Sigmoid colon (tissue), 7 donors: ENCODE data around the gene ZNF675. TPM values are rescaled to one million over a fixed set of nuclear protein-coding genes. Genes with fewer than 3 reads are reported as not detected.
"Not testable (repeated sequence)": the region's sequence is repeated elsewhere in the genome, so short reads cannot be mapped to it uniquely, and the experiment has no call there.

Source experiments
- DNase-seq: peaks from one replicate; pipeline ENCODE4 v3.0.0-alpha.2; 2019
- H3K27ac ChIP-seq, 4 donors: fragments of 200-600 bp; sonication (generic); one replicate each; pipeline ENCODE4 v1.5.1; 2016 to 2019; ENCODE audit warnings: mild to moderate bottlenecking in 1 of 4
- H3K27me3 ChIP-seq, 3 donors: fragments of 200-600 bp; sonication (generic); one replicate each; pipeline ENCODE4 v1.5.1; 2019; ENCODE audit warnings: mild to moderate bottlenecking in 1 of 3
- H3K36me3 ChIP-seq, 4 donors: fragments of 200-600 bp; sonication (generic); one replicate each; pipeline ENCODE4 v1.5.1; 2016 to 2019
- H3K4me1 ChIP-seq, 4 donors: fragments of 200-600 bp; sonication (generic); one replicate each; pipeline ENCODE4 v1.5.1; 2017 to 2019
- H3K4me3 ChIP-seq, 4 donors: fragments of 200-600 bp; sonication (generic); one replicate each; pipeline ENCODE4 v1.5.1; 2017 to 2019; ENCODE audit warnings: mild to moderate bottlenecking in 2 of 4, moderate library complexity in 1 of 4
- H3K9me3 ChIP-seq, 4 donors: fragments of 200-600 bp in 3 of 4; sonication (generic) in 3 of 4; one replicate each; pipeline versions ENCODE4 v1.5.1 to v1.6.1; 2013 to 2019
- EP300 ChIP-seq, 4 donors: sonication (generic); formaldehyde crosslinking; IDR thresholded peaks; one replicate each; pipeline ENCODE4 v1.6.1; 2017; ENCODE audit warnings: antibody characterized with exemption in 4 of 4
- POLR2A ChIP-seq, 2 donors: fragments of 450-650 bp; IDR thresholded peaks; one replicate each; pipeline ENCODE4 v1.6.1; 2016; ENCODE audit warnings: antibody characterized with exemption in 2 of 2, mild to moderate bottlenecking in 2 of 2, moderate library complexity in 2 of 2
- POLR2AphosphoS5 ChIP-seq, 4 donors: sonication (generic); formaldehyde crosslinking; IDR thresholded peaks; one replicate each; pipeline ENCODE4 v1.6.1; 2017; ENCODE audit warnings: antibody characterized with exemption in 4 of 4
- WGBS, 2 donors: extraction: QIAGEN DNeasy Blood & Tissue Kit; methylation state at CpG; one replicate each; pipeline ENCODE4 v1.1.7; 2013; 5-methylcytosine and 5-hydroxymethylcytosine counted together
- intact Hi-C: fragments of 100-400 bp; cut with DNase I; formaldehyde crosslinking; loops from one replicate; pipeline ENCODE4 v1.15.1; 2023
- polyA plus RNA-seq, 3 donors: library from polyadenylated mRNA; stranded (reverse); fragments of 200-250 nt; gene quantifications; one replicate each; pipeline ENCODE4 v1.2.3, GENCODE V29; 2013
- total RNA-seq, 4 donors: library from RNA; depleted of rRNA; stranded (reverse); fragments of >200 nt; gene quantifications; one replicate each; pipeline ENCODE4 v1.1.0, GENCODE V29; 2016
- TF ChIP-seq, protein P1 (sequence below), 4 experiments: fragments of 450-650 bp in 3 of 4; fragments of 200-600 bp in 1 of 4; IDR thresholded peaks; one replicate each; pipeline ENCODE4 v1.5.1; 2016 to 2019; ENCODE audit warnings: antibody characterized with exemption in 4 of 4, mild to moderate bottlenecking in 3 of 4, moderate library complexity in 2 of 4
- donor health status: healthy with polysubstance abuse.
- donor health status: Bipolar disorder and iron deficiency.
- donor health status: healthy.

The ZNF675 gene
- total RNA-seq (1 to 10 TPM; 5.4 to 8.1 (median 6.7) TPM), polyA plus RNA-seq (10 to 100 TPM in 1 of 3 donors, 1 to 10 TPM in 2; 7.0 to 10.8 (median 9.7) TPM)

DNA sequence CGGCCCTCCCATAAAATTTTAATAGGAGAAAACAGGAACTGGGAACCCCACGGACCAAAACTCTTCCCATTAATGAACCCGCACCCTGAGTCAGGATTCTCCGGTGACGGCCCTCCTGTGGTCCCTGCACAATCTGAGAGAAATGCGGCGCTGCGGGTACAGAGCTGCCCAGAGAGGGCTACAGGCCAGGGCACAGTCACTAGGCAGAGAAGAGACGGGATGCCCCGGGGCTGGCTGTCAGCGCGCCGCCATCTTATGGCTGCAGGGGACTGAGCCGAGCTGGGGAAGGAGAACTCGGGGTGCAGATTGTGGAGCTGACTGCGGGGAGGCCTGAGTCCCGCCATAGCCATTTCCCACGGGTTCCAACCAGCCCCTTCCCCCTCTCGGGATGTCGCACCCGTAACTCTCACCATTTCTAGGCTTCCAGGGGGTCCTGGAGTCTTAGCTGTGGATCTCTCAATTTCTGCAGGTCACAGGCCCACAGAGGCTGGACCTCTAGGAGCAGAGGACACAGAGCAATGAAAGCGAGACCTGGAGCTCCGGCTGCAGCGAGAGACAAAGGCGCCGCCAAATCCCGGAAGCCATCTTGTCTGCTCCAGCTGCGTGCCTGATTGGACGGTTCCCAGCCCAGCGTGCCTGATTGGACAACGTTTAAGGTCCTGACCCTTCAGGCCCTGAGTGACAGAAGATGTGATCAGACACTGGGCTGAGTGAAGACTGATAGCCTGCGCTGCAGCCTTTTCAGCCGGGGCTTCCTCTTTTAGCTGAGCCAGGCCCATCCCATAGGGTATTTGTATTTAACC lies at the start of gene ZNF675:
Gene ZNF675, minus strand, starts transcription at position 592 of the 803 bp plus-strand sequence. Its CDS starts 179 bp downstream, at position 413.
- H3K4me1 ChIP-seq, result peaks cover 0 to 12% (median 6%) of the 10 kb centered on the region in 4 donors
- peak; percentile 96 for DNase-seq
- H3K36me3 ChIP-seq, result peaks cover 0 to 4% (median 0%) of the 10 kb centered on the region in 4 donors
- peak in 3 of 4 donors; percentile 15 to 27 (median 26) for TF ChIP-seq POLR2AphosphoS5 (IDR thresholded peaks at IDR 0.05)
- no peak for TF ChIP-seq POLR2A (IDR thresholded peaks at IDR 0.05)
- H3K4me3 ChIP-seq, result peak within 1 kb of the TSS; percentile 64 to 84 (median 81)
- intact Hi-C loops, result loop anchor here (5.0 to 10.0 kb wide), 3 partner anchors 70 to 345 kb away; partner anchors contain the start of genes ZNF681 and ZNF91
- H3K27me3 ChIP-seq, result no peaks in the 10 kb centered on the region
- 0 to 1% methylated on average over 33 of the region's 33 CpGs for WGBS, 2 donors
- no peaks in the 10 kb centered on the region for H3K9me3 ChIP-seq
- H3K27ac ChIP-seq, result peak within 1 kb of the TSS; percentile 80 to 91 (median 84)

DNA sequence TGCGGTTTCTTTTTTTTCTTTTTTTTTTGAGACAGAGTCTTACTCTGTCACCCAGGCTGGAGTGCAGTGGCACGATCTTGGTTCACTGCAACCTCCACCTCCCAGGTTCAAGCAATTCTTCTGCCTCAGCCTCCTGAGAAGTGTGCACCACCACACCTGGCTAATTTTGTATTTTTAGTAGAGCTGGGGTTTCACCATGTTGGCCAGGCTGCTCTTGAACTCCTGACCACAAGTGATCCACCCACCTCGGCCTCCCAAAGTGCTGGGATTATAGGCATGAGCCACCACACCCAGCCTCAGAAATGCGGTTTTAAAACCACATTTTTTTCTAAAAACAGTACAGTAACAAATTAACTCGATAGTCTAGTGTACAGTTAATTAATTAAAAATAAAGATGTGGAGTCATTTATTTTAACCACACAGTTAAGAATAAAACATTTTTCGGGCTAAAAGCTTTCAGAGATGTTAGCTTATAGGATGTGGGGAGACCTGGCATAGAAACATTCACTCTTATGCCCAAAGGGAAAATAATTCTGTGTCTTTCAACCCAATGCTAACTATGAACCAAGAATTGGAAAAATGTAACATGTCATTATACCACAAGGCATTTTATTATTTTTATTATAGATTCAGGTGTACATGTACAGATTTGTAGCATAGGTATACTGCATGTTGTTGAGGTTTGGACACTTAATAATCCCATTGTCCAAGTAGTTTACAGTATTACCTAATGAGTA lies 43.9 kb upstream of the ZNF675 start:
- H3K9me3 ChIP-seq, H3K27ac ChIP-seq, DNase-seq, H3K4me1 ChIP-seq, H3K4me3 ChIP-seq, intact Hi-C loops, H3K27me3 ChIP-seq, H3K36me3 ChIP-seq: not testable (repeated sequence)
- WGBS, 2 donors, result 84 to 90% methylated on average over 6 of the region's 6 CpGs

DNA sequence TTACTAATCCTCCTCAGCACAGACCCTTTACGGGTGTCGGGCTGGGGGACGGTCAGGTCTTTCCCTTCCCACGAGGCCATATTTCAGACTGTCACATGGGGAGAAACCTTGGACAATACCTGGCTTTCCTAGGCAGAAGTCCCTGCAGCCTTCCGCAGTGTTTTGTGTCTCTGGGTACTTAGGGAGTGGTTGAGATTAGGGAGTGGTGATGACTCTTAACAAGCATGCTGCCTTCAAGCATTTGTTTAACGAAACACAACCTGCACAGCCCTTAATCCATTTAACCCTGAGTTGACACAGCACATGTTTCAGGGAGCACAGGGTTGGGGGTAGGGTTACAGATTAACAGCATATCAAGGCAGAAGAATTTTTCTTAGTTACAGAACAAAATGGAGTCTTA lies 37.1 kb upstream of the ZNF675 start:
- intact Hi-C loops, H3K4me3 ChIP-seq, H3K27me3 ChIP-seq, H3K4me1 ChIP-seq, H3K36me3 ChIP-seq, H3K27ac ChIP-seq, DNase-seq, H3K9me3 ChIP-seq: not testable (repeated sequence)
- 9 to 42% methylated on average over 3 to 4 of the region's 6 CpGs for WGBS, 2 donors

DNA sequence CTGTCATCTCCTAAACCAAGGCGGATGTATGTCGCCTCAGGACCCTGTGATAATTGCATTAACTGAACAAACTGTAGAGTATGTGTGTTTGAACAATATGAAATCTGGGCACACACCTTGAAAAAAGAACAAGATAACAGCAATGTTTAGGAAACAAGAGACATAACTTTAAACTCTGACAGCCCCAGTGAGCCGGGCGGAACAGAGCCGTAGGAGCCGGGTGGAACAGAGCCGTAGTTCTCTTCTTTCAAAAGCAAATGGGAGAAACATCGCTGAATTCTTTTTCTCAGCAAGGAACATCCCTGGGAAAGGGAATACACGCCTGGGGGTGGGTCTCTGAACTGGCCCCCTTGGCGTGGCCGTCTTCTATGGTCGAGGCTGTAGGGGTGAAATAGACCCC lies 31.8 kb upstream of the ZNF675 start:
- intact Hi-C loops, result no loop called here
- Histone ChIP-seq H3K27me3 (peaks cover 0 to 5% (median 0%) of the 10 kb centered on the region in 3 donors), H3K4me3 (no peak overlapping the region), H3K4me1 (no peaks in the 10 kb centered on the region), H3K9me3 (no peaks in the 10 kb centered on the region), H3K36me3 (no peaks in the 10 kb centered on the region), H3K27ac (no peak overlapping the region)
- no peak for TF ChIP-seq POLR2A (IDR thresholded peaks at IDR 0.05)
- no peak for TF ChIP-seq POLR2AphosphoS5 (IDR thresholded peaks at IDR 0.05)
- no peak for TF ChIP-seq EP300 (IDR thresholded peaks at IDR 0.05)
- TF ChIP-seq, protein P1, sequence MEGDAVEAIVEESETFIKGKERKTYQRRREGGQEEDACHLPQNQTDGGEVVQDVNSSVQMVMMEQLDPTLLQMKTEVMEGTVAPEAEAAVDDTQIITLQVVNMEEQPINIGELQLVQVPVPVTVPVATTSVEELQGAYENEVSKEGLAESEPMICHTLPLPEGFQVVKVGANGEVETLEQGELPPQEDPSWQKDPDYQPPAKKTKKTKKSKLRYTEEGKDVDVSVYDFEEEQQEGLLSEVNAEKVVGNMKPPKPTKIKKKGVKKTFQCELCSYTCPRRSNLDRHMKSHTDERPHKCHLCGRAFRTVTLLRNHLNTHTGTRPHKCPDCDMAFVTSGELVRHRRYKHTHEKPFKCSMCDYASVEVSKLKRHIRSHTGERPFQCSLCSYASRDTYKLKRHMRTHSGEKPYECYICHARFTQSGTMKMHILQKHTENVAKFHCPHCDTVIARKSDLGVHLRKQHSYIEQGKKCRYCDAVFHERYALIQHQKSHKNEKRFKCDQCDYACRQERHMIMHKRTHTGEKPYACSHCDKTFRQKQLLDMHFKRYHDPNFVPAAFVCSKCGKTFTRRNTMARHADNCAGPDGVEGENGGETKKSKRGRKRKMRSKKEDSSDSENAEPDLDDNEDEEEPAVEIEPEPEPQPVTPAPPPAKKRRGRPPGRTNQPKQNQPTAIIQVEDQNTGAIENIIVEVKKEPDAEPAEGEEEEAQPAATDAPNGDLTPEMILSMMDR (IDR thresholded peaks at IDR 0.05), result no peak
- DNase-seq, result no peak
- WGBS, 2 donors, result 20 to 57% methylated on average over 12 of the region's 12 CpGs

DNA sequence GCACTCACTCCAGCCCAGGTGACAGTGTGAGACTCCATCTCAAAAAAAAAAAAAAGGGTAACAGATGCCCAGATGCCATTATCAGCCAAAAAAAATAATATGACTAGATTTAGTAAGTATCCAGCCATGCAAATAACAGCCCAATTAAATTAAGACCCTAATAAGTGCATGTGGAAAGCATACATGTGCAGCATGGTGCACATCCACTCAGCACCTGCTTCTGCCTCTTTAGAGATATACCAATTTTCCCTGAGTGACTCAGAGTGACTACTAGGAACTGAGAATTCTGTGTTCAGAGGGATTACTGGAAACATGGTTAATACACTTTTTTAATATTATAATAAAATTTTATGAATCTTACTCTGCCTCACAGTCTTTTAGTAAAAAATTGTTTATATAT lies 29.8 kb upstream of the ZNF675 start:
- Histone ChIP-seq H3K4me1 (no peaks in the 10 kb centered on the region), H3K27ac (no peak overlapping the region), H3K27me3 (peaks cover 0 to 5% (median 0%) of the 10 kb centered on the region in 3 donors), H3K9me3 (no peaks in the 10 kb centered on the region), H3K36me3 (no peaks in the 10 kb centered on the region), H3K4me3 (no peak overlapping the region)
- intact Hi-C loops, result no loop called here
- DNase-seq, result no peak
- TF ChIP-seq, protein P1 (IDR thresholded peaks at IDR 0.05), result no peak
- TF ChIP-seq EP300 (IDR thresholded peaks at IDR 0.05), result no peak

DNA sequence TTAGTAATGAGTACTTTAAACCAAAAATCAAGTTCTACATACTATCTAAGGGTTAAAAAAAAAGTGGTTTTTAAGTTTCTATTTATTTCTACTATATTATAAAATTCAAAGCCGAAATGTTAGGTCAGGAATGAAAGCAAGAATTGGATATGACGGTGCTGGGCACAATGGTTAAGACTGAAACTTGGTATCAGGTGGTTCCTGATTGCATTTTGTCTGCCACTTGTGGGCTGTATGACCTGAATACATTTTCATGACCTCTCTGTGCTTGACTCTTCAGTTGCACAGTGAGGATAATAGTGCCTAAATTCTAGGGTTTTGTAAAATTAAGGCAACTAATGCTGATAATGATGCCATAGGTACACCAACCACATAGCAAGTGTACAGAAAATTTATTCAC lies 22.3 kb upstream of the ZNF675 start:
- no peak overlapping the region for H3K27ac ChIP-seq
- TF ChIP-seq POLR2A (IDR thresholded peaks at IDR 0.05), result no peak
- TF ChIP-seq EP300 (IDR thresholded peaks at IDR 0.05), result no peak
- TF ChIP-seq POLR2AphosphoS5 (IDR thresholded peaks at IDR 0.05), result no peak
- TF ChIP-seq, protein P1 (IDR thresholded peaks at IDR 0.05), result no peak
- WGBS, 2 donors, result 40 to 45% methylated on average over 2 of the region's 2 CpGs
- no peak overlapping the region for H3K4me3 ChIP-seq
- H3K4me1 ChIP-seq, result no peaks in the 10 kb centered on the region
- H3K27me3 ChIP-seq, result no peaks in the 10 kb centered on the region
- intact Hi-C loops, result no loop called here
- no peaks in the 10 kb centered on the region for H3K9me3 ChIP-seq
- no peak for DNase-seq
- no peaks in the 10 kb centered on the region for H3K36me3 ChIP-seq
